GM12872 (cell line): ENCODE results near the gene SULF2.

ENCODE experiments used
- TF ChIP-seq, protein P1 (sequence below): IDR thresholded peaks from 3 replicates; pipeline ENCODE4 v1.5.1; 2011; ENCODE audit warnings: low read depth, mild to moderate bottlenecking, low read length, moderate library complexity; ENCODE audit not compliant: insufficient read depth

Gene SULF2

DNA sequence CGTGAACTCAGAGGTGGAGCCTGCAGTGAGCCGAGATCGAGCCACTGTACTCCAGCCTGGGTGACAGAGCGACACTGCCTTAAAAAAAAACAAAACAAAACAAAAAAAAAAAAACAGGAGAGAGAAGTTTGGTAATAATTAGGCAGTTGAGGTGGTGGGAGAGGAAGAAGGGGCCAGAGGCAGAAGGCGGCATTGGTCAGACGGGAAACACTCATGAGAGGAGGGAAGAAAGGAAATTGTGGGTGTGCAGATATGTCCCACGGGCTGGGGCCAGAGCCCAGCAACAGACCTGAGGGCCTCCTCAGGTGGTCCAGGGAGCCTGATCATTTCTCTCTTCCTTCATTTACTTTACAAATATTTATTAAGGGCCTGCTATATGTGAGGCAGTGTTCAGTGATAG lies 20.0 kb downstream of the SULF2 start:
- TF ChIP-seq, protein P1, sequence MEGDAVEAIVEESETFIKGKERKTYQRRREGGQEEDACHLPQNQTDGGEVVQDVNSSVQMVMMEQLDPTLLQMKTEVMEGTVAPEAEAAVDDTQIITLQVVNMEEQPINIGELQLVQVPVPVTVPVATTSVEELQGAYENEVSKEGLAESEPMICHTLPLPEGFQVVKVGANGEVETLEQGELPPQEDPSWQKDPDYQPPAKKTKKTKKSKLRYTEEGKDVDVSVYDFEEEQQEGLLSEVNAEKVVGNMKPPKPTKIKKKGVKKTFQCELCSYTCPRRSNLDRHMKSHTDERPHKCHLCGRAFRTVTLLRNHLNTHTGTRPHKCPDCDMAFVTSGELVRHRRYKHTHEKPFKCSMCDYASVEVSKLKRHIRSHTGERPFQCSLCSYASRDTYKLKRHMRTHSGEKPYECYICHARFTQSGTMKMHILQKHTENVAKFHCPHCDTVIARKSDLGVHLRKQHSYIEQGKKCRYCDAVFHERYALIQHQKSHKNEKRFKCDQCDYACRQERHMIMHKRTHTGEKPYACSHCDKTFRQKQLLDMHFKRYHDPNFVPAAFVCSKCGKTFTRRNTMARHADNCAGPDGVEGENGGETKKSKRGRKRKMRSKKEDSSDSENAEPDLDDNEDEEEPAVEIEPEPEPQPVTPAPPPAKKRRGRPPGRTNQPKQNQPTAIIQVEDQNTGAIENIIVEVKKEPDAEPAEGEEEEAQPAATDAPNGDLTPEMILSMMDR = no peak

GRCh38 chr20:47764154-47764733 lies 21.0 kb downstream of the SULF2 start:
- TF ChIP-seq, protein P1 = no peak

GRCh38 chr20:47762699-47763268 lies 22.5 kb downstream of the SULF2 start:
- TF ChIP-seq, protein P1 = no peak

DNA sequence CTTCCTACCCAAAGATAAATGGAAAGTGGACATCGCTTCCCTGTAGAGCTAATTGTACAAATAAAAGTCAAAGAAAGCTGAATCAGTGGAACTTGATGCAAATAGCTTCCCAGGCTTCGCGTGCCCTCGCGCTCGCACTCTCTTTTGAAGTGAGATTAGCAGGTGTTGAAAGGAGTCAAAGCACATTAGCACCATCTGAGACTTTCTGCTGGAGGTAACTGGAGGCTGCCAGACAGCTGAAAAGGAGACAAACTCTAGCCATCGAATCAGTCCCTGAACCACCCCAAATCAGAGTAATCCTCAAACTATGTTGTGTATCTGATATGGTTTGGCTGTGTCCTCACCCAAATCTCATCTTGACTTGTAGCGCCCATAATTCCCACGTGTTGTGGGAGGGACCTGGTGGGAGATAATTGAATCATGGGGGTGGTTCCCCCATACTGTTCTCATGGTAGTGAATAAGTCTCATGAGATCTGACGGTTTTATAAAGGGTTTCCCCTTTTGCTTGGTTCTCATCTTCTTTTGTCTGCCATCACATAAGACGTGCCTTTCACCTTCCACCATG lies 23.7 kb downstream of the SULF2 start:
- TF ChIP-seq, protein P1 = no peak

DNA sequence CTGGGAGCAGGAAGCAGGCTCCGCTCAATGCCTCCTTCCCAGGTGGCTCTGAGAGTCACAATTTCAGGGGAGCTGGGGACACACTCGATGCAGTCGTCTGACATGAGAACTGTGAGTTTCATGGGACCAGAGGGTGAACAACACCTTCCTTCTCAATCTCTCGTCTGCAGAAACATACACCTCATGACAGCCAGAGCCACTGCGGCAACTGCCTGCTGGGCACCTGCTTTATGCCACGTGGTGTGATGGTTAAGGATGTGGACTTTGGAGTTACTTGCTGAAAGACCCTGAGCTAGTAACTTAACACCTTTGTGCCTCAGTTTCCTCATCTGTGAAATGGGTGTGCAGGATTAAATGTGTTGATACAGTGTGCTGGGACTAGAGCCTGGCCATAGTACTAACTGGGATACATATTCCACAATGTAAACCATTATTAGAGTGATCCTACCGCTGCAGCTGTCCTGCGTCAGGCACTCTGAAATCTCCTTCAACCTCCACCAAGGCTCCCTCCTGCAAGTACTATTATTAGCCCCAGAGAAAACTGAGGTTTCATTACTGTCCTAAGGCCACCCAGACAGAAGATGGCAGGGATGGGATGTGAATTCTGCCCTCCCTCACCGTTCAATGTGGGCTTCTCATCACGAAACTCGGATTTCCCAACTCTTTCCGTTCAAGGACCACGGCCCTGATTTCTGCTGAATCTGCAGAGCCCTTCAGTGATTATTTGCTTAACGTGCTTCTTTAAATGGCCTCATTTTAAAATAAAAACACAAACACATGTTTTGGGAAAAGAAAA lies 24.4 kb downstream of the SULF2 start:
- TF ChIP-seq, protein P1 = no peak

DNA sequence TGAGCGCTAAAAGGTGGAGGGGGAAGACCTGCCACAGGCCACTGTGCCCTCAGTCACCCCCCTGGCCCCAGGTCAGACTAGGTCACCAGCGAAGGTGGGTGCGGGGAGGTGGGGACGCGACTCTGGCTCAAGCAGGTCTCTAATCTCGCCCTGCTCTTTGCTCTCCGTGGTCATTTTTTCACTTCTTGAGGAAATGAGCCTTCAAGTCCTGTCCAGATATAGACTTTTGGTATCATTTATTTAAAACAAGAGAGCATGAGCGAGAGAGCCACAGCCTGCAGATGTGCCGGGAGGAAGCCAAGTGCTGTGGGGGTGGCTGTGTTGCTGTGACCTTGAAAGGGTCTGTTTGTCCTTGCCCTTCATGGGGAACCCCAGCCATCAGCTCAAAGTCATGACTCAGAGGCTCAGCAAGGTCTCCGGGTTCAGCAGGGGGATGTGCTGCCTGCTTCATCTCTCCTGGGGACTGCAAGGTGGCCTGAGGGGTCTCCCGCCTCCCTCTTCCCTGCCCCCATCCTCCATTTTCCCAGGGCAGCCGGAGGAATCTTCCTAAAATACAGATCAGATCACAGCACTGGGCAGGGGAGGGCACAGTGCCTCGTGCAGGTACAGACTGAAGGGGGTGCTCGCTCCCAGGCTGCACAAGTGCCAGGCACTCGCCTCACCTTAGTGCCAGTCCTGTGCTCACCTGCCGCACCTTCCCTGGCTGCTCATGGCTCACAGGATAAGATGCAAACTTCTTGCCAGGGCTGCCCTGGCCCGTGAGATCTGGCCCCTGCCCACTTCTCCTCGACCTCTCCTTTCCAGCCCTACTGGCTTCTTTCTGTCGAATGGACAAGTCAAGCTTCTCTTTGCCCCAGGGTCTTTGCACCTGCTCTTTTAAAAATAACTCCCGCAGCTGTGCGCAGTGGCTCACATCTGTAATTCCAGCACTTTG lies 26.5 kb downstream of the SULF2 start:
- TF ChIP-seq, protein P1 = no peak
